ENCODE measurements around the gene ATP23. TPM values are rescaled to one million over a fixed set of nuclear protein-coding genes. Genes with fewer than 3 reads are reported as not detected.

Gene ATP23
- total RNA-seq, 2 experiments from 2014 or later, result 27.5 to 51.3 TPM

GRCh38 chr12:57899010-57899662 is 42.2 kb upstream of the ATP23 start:
- Histone ChIP-seq H3K9me2 (ENCODE audit: insufficient read depth, low read length) (no peaks in the 10 kb centered on the region), H3K4me3 (ENCODE audit: low read depth, low read length, poor library complexity, severe bottlenecking) (peak overlapping the region; percentile 24), H3K4me2 (ENCODE audit: low read length) (peak overlapping the region; percentile 69), H4K20me1 (ENCODE audit: insufficient read depth, low read length) (no peaks in the 10 kb centered on the region), H3K4me1 (ENCODE audit: insufficient read depth, low read length, poor library complexity, severe bottlenecking) (peaks cover 61% of the 10 kb centered on the region), H3K9me3 (ENCODE audit: low read length) (no peaks in the 10 kb centered on the region), H3K79me2 (ENCODE audit: insufficient read depth, low read depth, low read length) (no peaks in the 10 kb centered on the region), H3K36me3 (ENCODE audit: insufficient read depth, low read length) (no peaks in the 10 kb centered on the region), H2AFZ (ENCODE audit: low read length) (peak overlapping the region; percentile 92), H3K27ac (ENCODE audit: low read depth, low read length, poor library complexity, severe bottlenecking) (peak overlapping the region; percentile 82)
- TF ChIP-seq CTCF (conservative IDR thresholded peaks at IDR 0.05; ENCODE audit: low read length), result no peak
- no peak for TF ChIP-seq EZH2phosphoT487 (IDR thresholded peaks at IDR 0.05; ENCODE audit: borderline replicate concordance, low read depth, low read length)
- CTCF ChIA-PET (ENCODE audit: unreplicated experiment), result interaction anchor here (0.7 to 1.6 kb wide), 5 partner anchors 10 to 142 kb away, joined by 3 to 8 read pairs (median 3); partner anchors contain the start of gene METTL1
- DNase-seq (ENCODE audit: low spot score), result peak; percentile 86
- POLR2A ChIA-PET, result interaction anchor here (0.8 to 7.3 kb wide), 15 partner anchors 9 to 89 kb away, joined by 3 to 153 read pairs (median 4); partner anchors contain the start of genes ATP23 and CTDSP2
- BruUV-seq (replicated peaks), result TSS peak; percentile 92
- intact Hi-C loops (cut with micrococcal nuclease; ENCODE audit: unreplicated experiment), result loop anchor here (1.0 to 2.0 kb wide), 2 partner anchors 53 to 142 kb away; partner anchors contain the start of gene CTDSP2

GRCh38 chr12:57902478-57902969 is 38.8 kb upstream of the ATP23 start:
- CTCF ChIA-PET (ENCODE audit: unreplicated experiment), result interaction anchor here (0.8 to 3.4 kb wide), 5 partner anchors 8 to 87 kb away, joined by 4 to 16 read pairs (median 5); no protein-coding TSS in a partner anchor
- H4K20me1 ChIP-seq (ENCODE audit: insufficient read depth, low read length), result no peaks in the 10 kb centered on the region
- no peak overlapping the region for H3K27ac ChIP-seq (ENCODE audit: low read depth, low read length, poor library complexity, severe bottlenecking)
- H3K36me3 ChIP-seq (ENCODE audit: insufficient read depth, low read length), result no peaks in the 10 kb centered on the region
- intact Hi-C loops (cut with micrococcal nuclease; ENCODE audit: unreplicated experiment), result no loop called here
- POLR2A ChIA-PET, result interaction anchor here (0.6 to 4.4 kb wide), 12 partner anchors 7 to 131 kb away, joined by 3 to 17 read pairs (median 5); partner anchors contain the start of genes AVIL and METTL1
- no TSS peak for BruUV-seq (replicated peaks)
- no peak overlapping the region; the same call in 1 of the 2 replicates for H2AFZ ChIP-seq (ENCODE audit: low read length)
- no peak overlapping the region for H3K4me3 ChIP-seq (ENCODE audit: low read depth, low read length, poor library complexity, severe bottlenecking)
- no peaks in the 10 kb centered on the region for H3K9me2 ChIP-seq (ENCODE audit: insufficient read depth, low read length)
- TF ChIP-seq EZH2phosphoT487 (IDR thresholded peaks at IDR 0.05; ENCODE audit: borderline replicate concordance, low read depth, low read length) (no peak), CTCF (conservative IDR thresholded peaks at IDR 0.05; ENCODE audit: low read length) (no peak)
- H3K9me3 ChIP-seq (ENCODE audit: low read length), result no peaks in the 10 kb centered on the region
- H3K4me2 ChIP-seq (ENCODE audit: low read length), result no peak overlapping the region
- H3K4me1 ChIP-seq (ENCODE audit: insufficient read depth, low read length, poor library complexity, severe bottlenecking), result peaks cover 36% of the 10 kb centered on the region
- no peak for DNase-seq (ENCODE audit: low spot score)
- no peaks in the 10 kb centered on the region for H3K79me2 ChIP-seq (ENCODE audit: insufficient read depth, low read depth, low read length)
